Hepatocyte (in vitro differentiated cells): Measurements from ENCODE around the gene STX1A. TPM values are rescaled to one million over a fixed set of nuclear protein-coding genes. Genes with fewer than 3 reads are reported as not detected.

Experiments
- DNase-seq: peaks from one replicate; pipeline ENCODE4 v3.0.0-alpha.2; 2016; ENCODE audit warnings: low spot score
- H2AFZ ChIP-seq: fragments of 200-600 bp; sonication (generic); 2 replicates; pipeline ENCODE4 v1.6.0; 2016; ENCODE audit warnings: antibody characterized with exemption, mild to moderate bottlenecking
- H3K27ac ChIP-seq: fragments of 200-600 bp; sonication (generic); 2 replicates; pipeline ENCODE4 v1.5.1; 2016; ENCODE audit warnings: mild to moderate bottlenecking
- H3K27me3 ChIP-seq: fragments of 200-600 bp; sonication (generic); 2 replicates; pipeline ENCODE4 v1.6.1; 2016
- H3K36me3 ChIP-seq: fragments of 200-600 bp; sonication (generic); replicated peaks from 2 replicates; pipeline ENCODE4 v1.5.1; 2016; ENCODE audit warnings: low read depth; ENCODE audit not compliant: insufficient read depth
- H3K4me1 ChIP-seq: fragments of 200-600 bp; sonication (generic); 2 replicates; pipeline ENCODE4 v1.5.1; 2016; ENCODE audit warnings: mild to moderate bottlenecking, moderate library complexity; ENCODE audit not compliant: insufficient read depth
- H3K4me2 ChIP-seq: fragments of 200-600 bp; sonication (generic); 2 replicates; pipeline ENCODE4 v1.6.0; 2016
- H3K4me3 ChIP-seq: fragments of 200-600 bp; sonication (generic); 2 replicates; pipeline ENCODE4 v1.5.1; 2016; ENCODE audit warnings: mild to moderate bottlenecking
- H3K79me2 ChIP-seq: fragments of 200-600 bp; sonication (generic); 2 replicates; pipeline ENCODE4 v1.6.0; 2017; ENCODE audit warnings: mild to moderate bottlenecking
- H3K9me2 ChIP-seq: fragments of 200-600 bp; sonication (generic); replicated peaks from 2 replicates; pipeline ENCODE4 v1.6.0; 2017; ENCODE audit warnings: mild to moderate bottlenecking; ENCODE audit not compliant: insufficient read depth
- H3K9me3 ChIP-seq: fragments of 200-600 bp; sonication (generic); 2 replicates; pipeline ENCODE4 v1.5.1; 2016; ENCODE audit warnings: low read depth, mild to moderate bottlenecking
- H4K20me1 ChIP-seq: fragments of 200-600 bp; sonication (generic); 2 replicates; pipeline ENCODE4 v1.6.0; 2016; ENCODE audit warnings: mild to moderate bottlenecking; ENCODE audit not compliant: insufficient read depth, poor library complexity, severe bottlenecking
- EZH2 ChIP-seq: fragments of 200-600 bp; sonication (generic); IDR thresholded peaks from 2 replicates; pipeline ENCODE4 v1.6.1; 2016; ENCODE audit warnings: antibody characterized with exemption, mild to moderate bottlenecking, borderline replicate concordance
- EZH2phosphoT487 ChIP-seq: fragments of 200-600 bp; sonication (generic); IDR thresholded peaks from one replicate; pipeline ENCODE4 v1.6.1; 2018; ENCODE audit warnings: antibody characterized with exemption, mild to moderate bottlenecking, low read depth, moderate library complexity; ENCODE audit not compliant: unreplicated experiment, severe bottlenecking
- WGBS: methylation state at CpG from one replicate; pipeline ENCODE4 v1.1.6; 2016; ENCODE audit warnings: low lambda C conversion rate; ENCODE audit errors: missing lambda C conversion rate; 5-methylcytosine and 5-hydroxymethylcytosine counted together
- polyA plus RNA-seq: library from polyadenylated mRNA; unstranded; fragments of >200 nt; fragmentation: Nextera tagmentation; extraction: Ambion mirVana; gene quantifications from 2 replicates; pipeline ENCODE4 v1.2.1, GENCODE V29; 2016
- total RNA-seq: library from RNA; depleted of rRNA; stranded (reverse); fragments of >200 nt; gene quantifications from 2 replicates; pipeline ENCODE4 v1.2.3, GENCODE V29; 2014
- TF ChIP-seq, protein P1 (sequence below): fragments of 200-600 bp; sonication (generic); IDR thresholded peaks from 2 replicates; pipeline ENCODE4 v1.5.1; 2016; ENCODE audit warnings: antibody characterized with exemption, mild to moderate bottlenecking; ENCODE audit not compliant: poor library complexity

The STX1A gene
- total and polyA plus RNA-seq, 2 experiments from 2014 or later: 22.8 to 27.1 TPM

DNA sequence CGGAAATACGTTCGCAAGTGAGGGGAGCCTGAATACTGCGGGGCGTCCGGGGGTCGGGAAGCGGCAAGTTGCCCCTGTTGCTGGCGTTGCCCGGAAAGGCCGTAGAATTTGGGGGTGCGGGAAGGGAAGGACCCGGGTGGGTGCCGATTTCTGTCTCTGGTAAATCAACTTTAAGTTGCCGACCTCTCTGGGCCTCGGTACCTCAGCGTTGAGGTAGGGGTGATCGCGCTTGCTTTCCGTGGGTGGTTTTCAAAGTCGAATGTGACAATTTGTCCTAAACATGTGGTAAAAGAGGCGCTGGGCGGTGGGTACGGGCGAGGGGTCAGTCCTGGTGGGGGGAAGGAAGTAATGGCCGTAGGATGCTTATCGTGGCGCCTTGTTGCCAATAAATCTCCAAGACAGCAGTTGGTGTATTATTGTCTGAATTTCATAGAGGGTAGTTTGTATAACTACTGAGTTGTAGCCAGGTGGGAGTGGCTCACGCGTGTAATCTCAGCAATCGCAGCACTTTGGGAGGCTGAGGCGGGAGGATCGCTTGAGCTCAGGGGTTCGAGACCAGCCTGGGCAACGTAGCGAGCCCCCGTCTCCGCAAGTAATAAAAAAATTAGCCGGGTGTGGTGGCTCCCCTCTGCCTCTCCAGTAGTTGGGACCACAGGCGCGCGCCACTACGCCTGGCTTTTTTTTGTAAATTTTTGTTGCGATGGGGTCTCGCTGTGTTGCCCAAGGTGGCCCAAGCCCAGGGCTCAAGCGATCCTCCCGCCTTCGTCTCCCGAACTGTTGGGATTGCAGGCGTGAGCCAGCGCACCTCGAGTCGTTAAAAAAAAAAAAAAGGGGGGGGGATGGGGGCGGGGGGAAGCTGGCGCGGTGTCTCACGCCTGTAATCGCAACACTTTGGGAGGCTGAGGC is 35.4 kb downstream of the STX1A start:
- Histone ChIP-seq H2AFZ (peak overlapping the region; percentile 91), H3K79me2 (peaks cover 69% of the 10 kb centered on the region), H3K9me3 (no peaks in the 10 kb centered on the region), H3K9me2 (no peaks in the 10 kb centered on the region), H3K27me3 (no peaks in the 10 kb centered on the region), H3K27ac (peak overlapping the region; percentile 80), H4K20me1 (peaks cover 5% of the 10 kb centered on the region), H3K4me2 (peak overlapping the region; percentile 92), H3K36me3 (no peaks in the 10 kb centered on the region), H3K4me3 (peak overlapping the region; percentile 82), H3K4me1 (peaks cover 17% of the 10 kb centered on the region)
- 31% methylated on average over 53 of the region's 58 CpGs for WGBS
- no peak for TF ChIP-seq EZH2phosphoT487
- TF ChIP-seq, protein P1, sequence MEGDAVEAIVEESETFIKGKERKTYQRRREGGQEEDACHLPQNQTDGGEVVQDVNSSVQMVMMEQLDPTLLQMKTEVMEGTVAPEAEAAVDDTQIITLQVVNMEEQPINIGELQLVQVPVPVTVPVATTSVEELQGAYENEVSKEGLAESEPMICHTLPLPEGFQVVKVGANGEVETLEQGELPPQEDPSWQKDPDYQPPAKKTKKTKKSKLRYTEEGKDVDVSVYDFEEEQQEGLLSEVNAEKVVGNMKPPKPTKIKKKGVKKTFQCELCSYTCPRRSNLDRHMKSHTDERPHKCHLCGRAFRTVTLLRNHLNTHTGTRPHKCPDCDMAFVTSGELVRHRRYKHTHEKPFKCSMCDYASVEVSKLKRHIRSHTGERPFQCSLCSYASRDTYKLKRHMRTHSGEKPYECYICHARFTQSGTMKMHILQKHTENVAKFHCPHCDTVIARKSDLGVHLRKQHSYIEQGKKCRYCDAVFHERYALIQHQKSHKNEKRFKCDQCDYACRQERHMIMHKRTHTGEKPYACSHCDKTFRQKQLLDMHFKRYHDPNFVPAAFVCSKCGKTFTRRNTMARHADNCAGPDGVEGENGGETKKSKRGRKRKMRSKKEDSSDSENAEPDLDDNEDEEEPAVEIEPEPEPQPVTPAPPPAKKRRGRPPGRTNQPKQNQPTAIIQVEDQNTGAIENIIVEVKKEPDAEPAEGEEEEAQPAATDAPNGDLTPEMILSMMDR: no peak
- peak; percentile 16 for DNase-seq

DNA sequence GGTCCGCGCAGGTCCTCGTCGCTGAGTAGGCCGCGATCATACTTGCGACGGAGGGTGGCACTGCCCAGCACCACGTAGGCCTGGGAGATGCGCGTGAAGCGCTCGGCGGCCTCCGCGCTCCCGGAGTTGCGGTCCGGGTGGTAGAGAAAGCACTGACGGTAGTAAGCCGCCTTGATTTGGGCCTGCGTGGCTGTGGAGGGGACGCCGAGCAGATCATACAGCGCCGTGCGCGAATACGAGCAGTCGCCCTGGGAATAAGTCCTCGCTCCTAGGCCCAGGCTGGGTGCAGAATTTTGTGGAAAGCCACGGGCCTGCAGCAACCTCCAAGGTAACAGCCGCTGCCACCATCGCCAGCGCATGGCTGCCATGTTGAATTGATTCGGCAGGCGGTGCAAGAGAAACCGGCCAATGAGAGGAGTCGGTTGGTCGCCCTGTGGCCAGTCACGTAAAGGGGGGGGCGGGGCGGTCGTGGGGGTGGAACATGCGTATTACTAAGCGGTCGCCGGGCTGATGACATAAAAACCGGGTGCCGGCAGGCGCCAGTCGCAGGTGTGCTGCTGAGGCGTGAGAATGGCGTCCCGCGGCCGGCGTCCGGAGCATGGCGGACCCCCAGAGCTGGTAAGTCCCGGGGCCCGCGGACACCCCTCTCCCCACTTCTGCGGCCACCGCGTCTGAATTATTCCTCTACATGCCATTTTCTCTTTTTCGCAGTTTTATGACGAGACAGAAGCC is 36.2 kb downstream of the STX1A start, which contains the start of the genes BUD23 and DNAJC30:
Gene BUD23, plus strand, starts transcription at position 542 of the 732 bp plus-strand sequence. Its CDS starts 29 bp downstream, at position 571.
Gene DNAJC30, minus strand, starts transcription at position 398 of the 732 bp plus-strand sequence. Its CDS starts 30 bp downstream, at position 368.
- Histone ChIP-seq H4K20me1 (peaks cover 5% of the 10 kb centered on the region), H2AFZ (peak within 1 kb of the TSS; percentile 91), H3K27ac (peak within 1 kb of the TSS; percentile 93), H3K27me3 (no peaks in the 10 kb centered on the region), H3K4me1 (peaks cover 17% of the 10 kb centered on the region), H3K36me3 (no peaks in the 10 kb centered on the region), H3K4me2 (peak within 1 kb of the TSS; percentile 97), H3K4me3 (peak within 1 kb of the TSS; percentile 82), H3K79me2 (peaks cover 69% of the 10 kb centered on the region), H3K9me3 (no peaks in the 10 kb centered on the region), H3K9me2 (no peaks in the 10 kb centered on the region)
- DNase-seq: peak; percentile 97
- TF ChIP-seq EZH2phosphoT487: no peak
- TF ChIP-seq, protein P1: no peak
- no peak for TF ChIP-seq EZH2
- under 1% methylated on average over 40 of the region's 68 CpGs for WGBS

DNA sequence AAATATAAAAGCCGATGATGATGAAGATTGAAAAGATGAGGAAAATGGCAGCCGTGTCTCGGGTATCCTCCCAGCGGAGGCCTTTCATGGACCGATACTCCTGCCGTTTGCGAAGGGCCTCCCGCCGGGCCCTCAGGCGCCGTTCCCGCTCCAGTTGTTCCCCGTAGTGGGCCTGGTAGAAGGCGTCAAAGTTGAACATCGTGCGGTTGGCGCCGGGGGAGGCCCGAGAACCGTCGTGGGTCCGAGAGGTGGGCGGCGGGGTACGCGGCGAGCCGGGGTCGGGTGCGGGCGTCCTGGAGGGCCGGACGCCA is 36.8 kb downstream of the STX1A start:
- 1% methylated on average over 33 of the region's 33 CpGs for WGBS
- Histone ChIP-seq H3K27ac (peak overlapping the region; percentile 93), H2AFZ (peak overlapping the region; percentile 91), H3K36me3 (no peaks in the 10 kb centered on the region), H3K4me3 (peak overlapping the region; percentile 82), H3K9me3 (no peaks in the 10 kb centered on the region), H3K79me2 (peaks cover 69% of the 10 kb centered on the region), H3K4me1 (peaks cover 17% of the 10 kb centered on the region), H3K4me2 (peak overlapping the region; percentile 97), H3K9me2 (no peaks in the 10 kb centered on the region), H4K20me1 (peaks cover 5% of the 10 kb centered on the region), H3K27me3 (no peaks in the 10 kb centered on the region)
- no peak for DNase-seq
- TF ChIP-seq, protein P1: no peak
- TF ChIP-seq EZH2: no peak
- TF ChIP-seq EZH2phosphoT487: no peak
